ENCODE measurements around the gene SLC25A29. TPM values are rescaled to one million over a fixed set of nuclear protein-coding genes. Genes with fewer than 3 reads are reported as not detected.

The SLC25A29 gene
- total and polyA plus RNA-seq, 4 donors = 3.9 to 56.6 (median 42.0) TPM

GRCh38 chr14:100293497-100294212, 12.6 kb downstream of the SLC25A29 start:
- 78% methylated on average over 14 of the region's 14 CpGs for WGBS, 2 donors
- no peaks in the 10 kb centered on the region for H3K9me3 ChIP-seq (ENCODE audit: control insufficient read depth, low read length)
- DNase-seq = peak; percentile 24 to 63
- H3K4me3 ChIP-seq (ENCODE audit: low read length in 2 of 2) = no peak overlapping the region
- no peaks in the 10 kb centered on the region for H3K4me1 ChIP-seq (ENCODE audit: control insufficient read depth in 1 of 2, insufficient read depth in 2 of 2, low read length in 2 of 2)
- ATAC-seq (ENCODE audit: low FRiP score) = no peak
- no peak overlapping the region for H3K27ac ChIP-seq (ENCODE audit: low read depth in 1 of 2, low read length in 2 of 2)
- H3K36me3 ChIP-seq (ENCODE audit: control insufficient read depth in 1 of 2, insufficient read depth in 2 of 2, low read length in 1 of 2) = peaks cover 0 to 2% of the 10 kb centered on the region in 2 donors
- intact Hi-C loops (cut with DNase I) = no loop called here
- H3K27me3 ChIP-seq (ENCODE audit: control insufficient read depth in 1 of 2, insufficient read depth in 2 of 2, low read length in 1 of 2) = no peaks in the 10 kb centered on the region

GRCh38 chr14:100292776-100293461, 13.3 kb downstream of the SLC25A29 start:
- WGBS, 2 donors = 94 to 95% methylated on average over 40 to 42 of the region's 42 CpGs
- Histone ChIP-seq H3K27ac (ENCODE audit: low read depth in 1 of 2, low read length in 2 of 2) (no peak overlapping the region), H3K36me3 (ENCODE audit: control insufficient read depth in 1 of 2, insufficient read depth in 2 of 2, low read length in 1 of 2) (peaks cover 0 to 2% of the 10 kb centered on the region in 2 donors), H3K9me3 (ENCODE audit: control insufficient read depth, low read length) (no peaks in the 10 kb centered on the region), H3K4me3 (ENCODE audit: low read length in 2 of 2) (no peak overlapping the region), H3K27me3 (ENCODE audit: control insufficient read depth in 1 of 2, insufficient read depth in 2 of 2, low read length in 1 of 2) (no peaks in the 10 kb centered on the region), H3K4me1 (ENCODE audit: control insufficient read depth in 1 of 2, insufficient read depth in 2 of 2, low read length in 2 of 2) (no peaks in the 10 kb centered on the region)
- intact Hi-C loops (cut with DNase I) = no loop called here
- ATAC-seq (ENCODE audit: low FRiP score) (no peak), DNase-seq (peak; percentile 48 to 72)

GRCh38 chr14:100292301-100292775, 13.9 kb downstream of the SLC25A29 start:
- ATAC-seq (ENCODE audit: low FRiP score) (no peak), DNase-seq (peak; percentile 31 to 61)
- H3K27me3 ChIP-seq (ENCODE audit: control insufficient read depth in 1 of 2, insufficient read depth in 2 of 2, low read length in 1 of 2) = no peaks in the 10 kb centered on the region
- H3K9me3 ChIP-seq (ENCODE audit: control insufficient read depth, low read length) = no peaks in the 10 kb centered on the region
- intact Hi-C loops (cut with DNase I) = no loop called here
- H3K36me3 ChIP-seq (ENCODE audit: control insufficient read depth in 1 of 2, insufficient read depth in 2 of 2, low read length in 1 of 2) = peaks cover 0 to 2% of the 10 kb centered on the region in 2 donors
- no peaks in the 10 kb centered on the region for H3K4me1 ChIP-seq (ENCODE audit: control insufficient read depth in 1 of 2, insufficient read depth in 2 of 2, low read length in 2 of 2)
- WGBS, 2 donors = 95 to 98% methylated on average over 58 to 61 of the region's 61 CpGs
- H3K4me3 ChIP-seq (ENCODE audit: low read length in 2 of 2) = no peak overlapping the region
- no peak overlapping the region for H3K27ac ChIP-seq (ENCODE audit: low read depth in 1 of 2, low read length in 2 of 2)

- whole genome bisulfite sequencing, 2 donors = 91% methylated on average over 13 of the region's 13 CpGs
- intact Hi-C loops (cut with DNase I) = no loop called here
- Histone ChIP-seq H3K4me3 (ENCODE audit: low read length in 2 of 2) (no peak overlapping the region), H3K9me3 (ENCODE audit: control insufficient read depth, low read length) (no peaks in the 10 kb centered on the region), H3K27ac (ENCODE audit: low read depth in 1 of 2, low read length in 2 of 2) (no peak overlapping the region), H3K4me1 (ENCODE audit: control insufficient read depth in 1 of 2, insufficient read depth in 2 of 2, low read length in 2 of 2) (no peaks in the 10 kb centered on the region), H3K27me3 (ENCODE audit: control insufficient read depth in 1 of 2, insufficient read depth in 2 of 2, low read length in 1 of 2) (no peaks in the 10 kb centered on the region), H3K36me3 (ENCODE audit: control insufficient read depth in 1 of 2, insufficient read depth in 2 of 2, low read length in 1 of 2) (peaks cover 0 to 2% of the 10 kb centered on the region in 2 donors)
- DNase-seq (peak; percentile 35 to 62), ATAC-seq (ENCODE audit: low FRiP score) (no peak)
These were observed 14.8 kb downstream of the SLC25A29 start for GRCh38 chr14:100291305-100292075.

GRCh38 chr14:100290607-100291304, 15.5 kb downstream of the SLC25A29 start:
- H3K4me3 ChIP-seq (ENCODE audit: low read length in 2 of 2) = no peak overlapping the region
- intact Hi-C loops (cut with DNase I) = no loop called here
- 86 to 92% methylated on average over 12 of the region's 12 CpGs for WGBS, 2 donors
- H3K9me3 ChIP-seq (ENCODE audit: control insufficient read depth, low read length) = no peaks in the 10 kb centered on the region
- no peak overlapping the region for H3K27ac ChIP-seq (ENCODE audit: low read depth in 1 of 2, low read length in 2 of 2)
- no peaks in the 10 kb centered on the region for H3K27me3 ChIP-seq (ENCODE audit: control insufficient read depth in 1 of 2, insufficient read depth in 2 of 2, low read length in 1 of 2)
- ATAC-seq (ENCODE audit: low FRiP score) (no peak), DNase-seq (peak; percentile 31 to 42)
- peaks cover 0 to 2% of the 10 kb centered on the region in 2 donors for H3K36me3 ChIP-seq (ENCODE audit: control insufficient read depth in 1 of 2, insufficient read depth in 2 of 2, low read length in 1 of 2)
- no peaks in the 10 kb centered on the region for H3K4me1 ChIP-seq (ENCODE audit: control insufficient read depth in 1 of 2, insufficient read depth in 2 of 2, low read length in 2 of 2)

GRCh38 chr14:100289916-100290606, 16.2 kb downstream of the SLC25A29 start:
- WGBS, 2 donors = 72 to 73% methylated on average over 9 of the region's 9 CpGs
- Histone ChIP-seq H3K4me1 (ENCODE audit: control insufficient read depth in 1 of 2, insufficient read depth in 2 of 2, low read length in 2 of 2) (no peaks in the 10 kb centered on the region), H3K9me3 (ENCODE audit: control insufficient read depth, low read length) (no peaks in the 10 kb centered on the region), H3K4me3 (ENCODE audit: low read length in 2 of 2) (no peak overlapping the region), H3K27me3 (ENCODE audit: control insufficient read depth in 1 of 2, insufficient read depth in 2 of 2, low read length in 1 of 2) (no peaks in the 10 kb centered on the region), H3K27ac (ENCODE audit: low read depth in 1 of 2, low read length in 2 of 2) (no peak overlapping the region), H3K36me3 (ENCODE audit: control insufficient read depth in 1 of 2, insufficient read depth in 2 of 2, low read length in 1 of 2) (peaks cover 0 to 2% of the 10 kb centered on the region in 2 donors)
- intact Hi-C loops (cut with DNase I) = loop anchor here (5.0 kb wide), 1 partner anchor 87 kb away; the partner anchor contains the start of gene WDR25 (in 2 of the 2)
- no peak for ATAC-seq (ENCODE audit: low FRiP score)
- peak in 1 of 2 donors; percentile 47 for DNase-seq

- WGBS, 2 donors = 78 to 79% methylated on average over 12 of the region's 12 CpGs
- Histone ChIP-seq H3K4me3 (ENCODE audit: low read length in 2 of 2) (no peak overlapping the region), H3K36me3 (ENCODE audit: control insufficient read depth in 1 of 2, insufficient read depth in 2 of 2, low read length in 1 of 2) (peaks cover 0 to 2% of the 10 kb centered on the region in 2 donors), H3K4me1 (ENCODE audit: control insufficient read depth in 1 of 2, insufficient read depth in 2 of 2, low read length in 2 of 2) (no peaks in the 10 kb centered on the region), H3K9me3 (ENCODE audit: control insufficient read depth, low read length) (no peaks in the 10 kb centered on the region), H3K27ac (ENCODE audit: low read depth in 1 of 2, low read length in 2 of 2) (no peak overlapping the region), H3K27me3 (ENCODE audit: control insufficient read depth in 1 of 2, insufficient read depth in 2 of 2, low read length in 1 of 2) (no peaks in the 10 kb centered on the region)
- ATAC-seq (ENCODE audit: low FRiP score) (no peak), DNase-seq (peak in 1 of 2 donors; percentile 54)
- intact Hi-C loops (cut with DNase I) = loop anchor here (5.0 kb wide), 1 partner anchor 89 kb away; the partner anchor contains the start of gene WDR25 (in 2 of the 2)
These were observed 17.7 kb downstream of the SLC25A29 start for GRCh38 chr14:100288382-100289185.

Data from aorta (tissue), 5 donors.